Measurements from ENCODE around the gene CACNB2. TPM values are rescaled to one million over a fixed set of nuclear protein-coding genes. Genes with fewer than 3 reads are reported as not detected.

The CACNB2 gene
- total and polyA plus RNA-seq, 3 experiments from 2014 or later = 0.14 TPM; not detected in 2

DNA sequence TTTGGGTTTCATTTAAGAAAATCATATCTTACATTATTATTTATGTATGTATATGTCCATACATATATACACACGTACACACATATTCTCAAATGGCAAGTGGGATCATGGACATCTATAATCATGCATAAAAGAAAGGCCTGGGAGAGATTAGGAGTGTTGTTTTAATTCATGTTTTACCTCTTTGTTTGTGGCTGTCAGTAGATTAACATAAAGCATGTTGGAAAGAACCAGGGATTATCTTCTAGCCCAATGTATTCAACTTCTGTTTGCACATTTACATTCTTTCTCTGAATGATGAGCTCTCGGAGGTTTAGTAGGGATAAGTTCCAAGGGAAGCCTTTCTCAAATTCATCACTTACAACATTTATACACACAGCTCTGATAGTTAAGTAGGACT, 319.8 kb downstream of the CACNB2 start:
- no peak overlapping the region for H3K27ac ChIP-seq (ENCODE audit: low read depth, low read length)
- H3K36me3 ChIP-seq (ENCODE audit: insufficient read depth, low read length) = no peaks in the 10 kb centered on the region
- no peaks in the 10 kb centered on the region for H3K9me3 ChIP-seq (ENCODE audit: low read length)
- H3K4me1 ChIP-seq (ENCODE audit: insufficient read depth, low read length) = no peaks in the 10 kb centered on the region
- Mint-ChIP-seq H3K4me3 (no peak overlapping the region), H3K9me3 (no peaks in the 10 kb centered on the region), H3K27ac (no peak overlapping the region), H3K36me3 (no peaks in the 10 kb centered on the region), H3K4me1 (no peaks in the 10 kb centered on the region), H3K27me3 (peaks cover 5% of the 10 kb centered on the region in 2 donors)
- H3K4me3 ChIP-seq (ENCODE audit: low read length) = no peak overlapping the region
- ChIA-PET POLR2A (no interaction called here), CTCF (no interaction called here)
- H3K27me3 ChIP-seq (ENCODE audit: insufficient read depth, low read length, poor library complexity, severe bottlenecking) = no peaks in the 10 kb centered on the region
- DNase-seq = no peak

- Histone ChIP-seq H3K4me3 (ENCODE audit: low read length) (no peak overlapping the region), H3K27ac (ENCODE audit: low read depth, low read length) (no peak overlapping the region), H3K36me3 (ENCODE audit: insufficient read depth, low read length) (no peaks in the 10 kb centered on the region), H3K4me1 (ENCODE audit: insufficient read depth, low read length) (no peaks in the 10 kb centered on the region), H3K9me3 (ENCODE audit: low read length) (no peaks in the 10 kb centered on the region), H3K27me3 (ENCODE audit: insufficient read depth, low read length, poor library complexity, severe bottlenecking) (no peaks in the 10 kb centered on the region)
- Mint-ChIP-seq H3K27me3 (peaks cover 5% of the 10 kb centered on the region in 2 donors), H3K36me3 (no peaks in the 10 kb centered on the region), H3K9me3 (no peaks in the 10 kb centered on the region), H3K27ac (no peak overlapping the region), H3K4me3 (no peak overlapping the region), H3K4me1 (no peaks in the 10 kb centered on the region)
- no peak for DNase-seq
- POLR2A ChIA-PET = no interaction called here
- CTCF ChIA-PET = no interaction called here
Measured at GRCh38 chr10:18463673-18464211, 323.5 kb downstream of the CACNB2 start.

- no peak for DNase-seq
- CTCF ChIA-PET = no interaction called here
- H3K4me1 Mint-ChIP-seq = peaks cover 4 to 7% (median 5%) of the 10 kb centered on the region in 3 donors
- POLR2A ChIA-PET = no interaction called here
- no peak overlapping the region for H3K27ac Mint-ChIP-seq
- H3K9me3 Mint-ChIP-seq = peaks cover 0 to 2% (median 0%) of the 10 kb centered on the region in 5 donors
- Histone ChIP-seq H3K4me3 (ENCODE audit: low read length) (no peak overlapping the region), H3K27me3 (ENCODE audit: insufficient read depth, low read length, poor library complexity, severe bottlenecking) (no peaks in the 10 kb centered on the region), H3K4me1 (ENCODE audit: insufficient read depth, low read length) (no peaks in the 10 kb centered on the region), H3K9me3 (ENCODE audit: low read length) (no peaks in the 10 kb centered on the region), H3K27ac (ENCODE audit: low read depth, low read length) (no peak overlapping the region), H3K36me3 (ENCODE audit: insufficient read depth, low read length) (no peaks in the 10 kb centered on the region)
- H3K4me3 Mint-ChIP-seq = no peak overlapping the region
- no peaks in the 10 kb centered on the region for H3K36me3 Mint-ChIP-seq
- H3K27me3 Mint-ChIP-seq = peaks cover 0 to 3% of the 10 kb centered on the region in 2 donors
Measured at GRCh38 chr10:18469125-18469524, 328.9 kb downstream of the CACNB2 start.

GRCh38 chr10:18472977-18473376, 332.8 kb downstream of the CACNB2 start:
- Histone ChIP-seq H3K27me3 (ENCODE audit: insufficient read depth, low read length, poor library complexity, severe bottlenecking) (no peaks in the 10 kb centered on the region), H3K36me3 (ENCODE audit: insufficient read depth, low read length) (no peaks in the 10 kb centered on the region), H3K9me3 (ENCODE audit: low read length) (no peaks in the 10 kb centered on the region), H3K4me1 (ENCODE audit: insufficient read depth, low read length) (no peaks in the 10 kb centered on the region), H3K4me3 (ENCODE audit: low read length) (no peak overlapping the region), H3K27ac (ENCODE audit: low read depth, low read length) (no peak overlapping the region)
- POLR2A ChIA-PET = no interaction called here
- Mint-ChIP-seq H3K9me3 (peaks cover 0 to 2% (median 0%) of the 10 kb centered on the region in 5 donors), H3K4me1 (peaks cover 4 to 7% (median 5%) of the 10 kb centered on the region in 3 donors), H3K27ac (no peak overlapping the region), H3K36me3 (no peaks in the 10 kb centered on the region), H3K4me3 (no peak overlapping the region), H3K27me3 (peaks cover 0 to 8% of the 10 kb centered on the region in 2 donors)
- no peak for DNase-seq
- CTCF ChIA-PET = no interaction called here

GRCh38 chr10:18473424-18474117, 333.3 kb downstream of the CACNB2 start:
- Mint-ChIP-seq H3K36me3 (no peaks in the 10 kb centered on the region), H3K27ac (no peak overlapping the region), H3K4me1 (peaks cover 4 to 7% (median 5%) of the 10 kb centered on the region in 3 donors), H3K27me3 (peaks cover 0 to 8% of the 10 kb centered on the region in 2 donors), H3K4me3 (no peak overlapping the region), H3K9me3 (peaks cover 0 to 2% (median 0%) of the 10 kb centered on the region in 5 donors)
- Histone ChIP-seq H3K27ac (ENCODE audit: low read depth, low read length) (no peak overlapping the region), H3K9me3 (ENCODE audit: low read length) (no peaks in the 10 kb centered on the region), H3K36me3 (ENCODE audit: insufficient read depth, low read length) (no peaks in the 10 kb centered on the region), H3K4me1 (ENCODE audit: insufficient read depth, low read length) (no peaks in the 10 kb centered on the region), H3K4me3 (ENCODE audit: low read length) (no peak overlapping the region), H3K27me3 (ENCODE audit: insufficient read depth, low read length, poor library complexity, severe bottlenecking) (no peaks in the 10 kb centered on the region)
- POLR2A ChIA-PET = no interaction called here
- CTCF ChIA-PET = no interaction called here
- no peak for DNase-seq

DNA sequence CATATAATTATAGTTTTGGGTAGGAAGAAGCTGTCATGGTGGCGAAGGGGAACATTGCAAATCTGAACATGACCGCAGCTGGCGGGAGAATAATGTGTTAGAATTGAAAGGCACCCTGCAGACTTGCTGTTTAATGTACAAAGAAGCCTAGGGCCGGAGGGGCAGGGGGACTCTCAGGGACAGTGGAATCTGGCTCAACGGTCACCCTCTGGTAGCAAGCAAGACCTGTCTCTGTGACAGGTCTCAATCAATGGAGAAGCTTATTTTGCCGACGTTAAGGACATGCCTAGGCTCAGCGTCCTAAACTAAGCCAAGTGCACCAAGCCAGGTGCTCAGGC, 333.9 kb downstream of the CACNB2 start:
- no peaks in the 10 kb centered on the region for H3K4me1 ChIP-seq (ENCODE audit: insufficient read depth, low read length)
- Mint-ChIP-seq H3K4me1 (peaks cover 4 to 7% (median 5%) of the 10 kb centered on the region in 3 donors), H3K27ac (no peak overlapping the region), H3K9me3 (peaks cover 0 to 2% (median 0%) of the 10 kb centered on the region in 5 donors), H3K36me3 (no peaks in the 10 kb centered on the region), H3K4me3 (no peak overlapping the region), H3K27me3 (peaks cover 0 to 8% of the 10 kb centered on the region in 2 donors)
- POLR2A ChIA-PET = no interaction called here
- DNase-seq = no peak
- no peaks in the 10 kb centered on the region for H3K27me3 ChIP-seq (ENCODE audit: insufficient read depth, low read length, poor library complexity, severe bottlenecking)
- H3K9me3 ChIP-seq (ENCODE audit: low read length) = no peaks in the 10 kb centered on the region
- H3K27ac ChIP-seq (ENCODE audit: low read depth, low read length) = no peak overlapping the region
- H3K36me3 ChIP-seq (ENCODE audit: insufficient read depth, low read length) = no peaks in the 10 kb centered on the region
- CTCF ChIA-PET = no interaction called here
- H3K4me3 ChIP-seq (ENCODE audit: low read length) = no peak overlapping the region

DNA sequence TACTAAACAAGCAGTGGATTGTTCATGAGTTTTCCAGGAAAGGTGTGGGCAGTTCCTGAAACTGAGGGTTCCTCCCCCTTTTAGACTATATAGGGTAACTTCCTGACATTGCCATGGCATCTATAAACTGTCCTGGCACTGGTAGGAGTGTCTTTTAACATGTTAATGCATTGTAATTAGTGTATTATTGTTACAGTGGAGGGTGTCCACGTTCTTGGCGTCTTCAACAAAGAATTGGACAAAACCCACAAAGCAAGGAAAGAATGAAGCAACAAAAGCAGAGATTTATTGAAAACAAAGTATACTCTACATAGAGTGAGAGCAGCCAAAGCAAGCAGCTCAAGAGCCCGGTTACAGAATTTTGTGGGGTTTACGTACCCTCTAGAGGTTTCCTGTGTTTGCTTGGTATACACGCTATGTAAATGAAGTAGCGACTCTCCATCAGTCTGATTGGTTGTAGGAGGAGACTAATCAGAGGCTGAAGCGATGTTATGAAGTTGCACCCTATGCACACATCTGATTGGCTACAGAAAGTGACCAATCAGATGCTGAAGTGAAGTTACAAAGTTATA, 335.9 kb downstream of the CACNB2 start:
- Histone ChIP-seq H3K4me1 (ENCODE audit: insufficient read depth, low read length) (no peaks in the 10 kb centered on the region), H3K27ac (ENCODE audit: low read depth, low read length) (no peak overlapping the region), H3K36me3 (ENCODE audit: insufficient read depth, low read length) (no peaks in the 10 kb centered on the region), H3K9me3 (ENCODE audit: low read length) (no peaks in the 10 kb centered on the region), H3K27me3 (ENCODE audit: insufficient read depth, low read length, poor library complexity, severe bottlenecking) (no peaks in the 10 kb centered on the region), H3K4me3 (ENCODE audit: low read length) (no peak overlapping the region)
- no peak for DNase-seq
- Mint-ChIP-seq H3K36me3 (no peaks in the 10 kb centered on the region), H3K9me3 (peaks cover 0 to 2% (median 0%) of the 10 kb centered on the region in 5 donors), H3K27ac (no peak overlapping the region), H3K4me1 (peaks cover 4 to 7% (median 5%) of the 10 kb centered on the region in 3 donors), H3K4me3 (no peak overlapping the region), H3K27me3 (peaks cover 0 to 8% of the 10 kb centered on the region in 2 donors)
- POLR2A ChIA-PET = no interaction called here
- CTCF ChIA-PET = no interaction called here

DNA sequence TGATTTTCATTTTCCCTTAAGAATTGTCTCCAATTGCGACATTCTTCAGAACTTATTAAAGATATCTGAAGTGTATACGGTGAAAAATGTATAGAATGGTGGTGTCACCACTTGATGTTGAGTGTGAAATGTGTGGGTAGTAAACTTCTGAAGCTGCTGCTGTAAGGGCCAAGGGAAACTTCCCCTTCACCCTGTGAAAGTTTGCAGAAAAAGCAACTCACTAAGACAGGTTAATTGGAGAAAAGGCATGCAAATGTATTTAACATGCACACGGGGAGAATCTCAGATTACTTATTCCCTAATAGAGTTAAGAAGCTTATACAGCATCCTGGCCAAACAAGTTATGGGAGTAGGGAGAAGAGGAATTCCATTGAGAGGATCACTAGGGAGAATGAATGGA, 338.1 kb downstream of the CACNB2 start:
- Histone ChIP-seq H3K27me3 (ENCODE audit: insufficient read depth, low read length, poor library complexity, severe bottlenecking) (no peaks in the 10 kb centered on the region), H3K9me3 (ENCODE audit: low read length) (no peaks in the 10 kb centered on the region), H3K4me3 (ENCODE audit: low read length) (no peak overlapping the region), H3K4me1 (ENCODE audit: insufficient read depth, low read length) (no peaks in the 10 kb centered on the region), H3K36me3 (ENCODE audit: insufficient read depth, low read length) (no peaks in the 10 kb centered on the region), H3K27ac (ENCODE audit: low read depth, low read length) (no peak overlapping the region)
- H3K27me3 Mint-ChIP-seq = peaks cover 2 to 8% of the 10 kb centered on the region in 2 donors
- CTCF ChIA-PET = no interaction called here
- no peaks in the 10 kb centered on the region for H3K4me1 Mint-ChIP-seq
- H3K4me3 Mint-ChIP-seq = no peak overlapping the region
- no peaks in the 10 kb centered on the region for H3K9me3 Mint-ChIP-seq
- POLR2A ChIA-PET = no interaction called here
- no peak overlapping the region for H3K27ac Mint-ChIP-seq
- DNase-seq = no peak
- no peaks in the 10 kb centered on the region for H3K36me3 Mint-ChIP-seq
